Anterior cingulate cortex (tissue), 58 donors: ENCODE data around the gene MAP1B.

Experiments
- DNase-seq, 58 donors: peaks; one replicate each; lab custom pipeline; 2025; lab: John Stamatoyannopoulos, UW

Gene MAP1B

GRCh38 chr5:72126796-72127195 is 19.5 kb downstream of the MAP1B start:
- DNase-seq, result no peak

DNA sequence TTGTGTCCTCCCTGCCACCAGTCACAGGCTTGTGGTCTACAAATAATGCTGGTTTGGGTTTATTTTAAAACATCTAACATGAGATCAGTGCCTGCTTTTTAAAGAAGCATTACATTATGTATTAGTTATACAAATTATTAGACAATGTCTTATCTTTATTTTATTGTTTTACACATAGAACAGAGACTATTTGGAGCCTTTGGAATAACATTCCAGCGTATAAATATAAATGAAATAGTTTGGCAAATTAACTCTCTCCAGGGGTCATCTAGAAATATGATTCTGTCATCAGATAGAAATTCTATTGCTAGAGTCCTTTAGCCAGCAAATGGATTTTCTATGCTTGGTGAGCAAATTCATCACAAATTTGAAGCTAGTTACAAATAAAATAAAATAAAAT is 22.4 kb downstream of the MAP1B start:
- no peak for DNase-seq

- DNase-seq, result no peak
Measured at GRCh38 chr5:72130351-72130761, 23.1 kb downstream of the MAP1B start.

DNA sequence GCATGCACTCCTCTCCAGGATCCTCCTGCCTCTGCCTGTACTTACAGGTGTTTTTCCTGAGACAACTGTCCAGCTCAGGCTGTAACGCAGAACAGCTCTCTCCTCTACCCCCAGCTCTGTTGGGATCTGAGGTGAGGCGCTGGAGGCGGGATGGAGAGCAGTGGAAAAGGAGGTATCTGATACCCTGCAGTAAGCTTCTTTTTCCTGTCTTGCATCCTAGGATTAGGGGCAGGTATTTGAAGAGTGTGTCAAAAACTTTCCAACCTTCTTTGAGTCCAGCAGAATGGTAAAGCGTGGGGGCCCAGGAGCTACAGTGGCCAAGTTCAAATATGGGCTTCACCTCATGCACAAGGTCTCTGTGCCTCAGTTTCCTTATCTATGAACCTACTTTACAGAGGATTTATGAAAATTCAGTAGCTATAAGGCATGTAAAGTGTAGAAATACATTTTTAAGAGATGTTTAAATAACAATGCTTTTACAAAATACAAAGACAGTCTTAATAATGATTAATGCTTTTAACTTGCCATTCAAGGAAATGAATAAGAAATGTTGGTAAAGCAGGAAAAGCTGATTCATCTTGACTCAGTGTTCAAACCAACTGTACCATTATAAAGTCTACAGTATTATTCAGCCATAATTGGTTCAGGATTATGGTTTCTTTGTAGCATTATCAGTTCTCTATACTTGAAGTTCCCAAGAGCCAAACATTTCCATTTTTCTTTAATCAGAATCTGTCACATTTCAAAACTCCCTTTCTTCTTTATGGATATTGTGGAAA is 26.1 kb downstream of the MAP1B start:
- DNase-seq, result no peak

GRCh38 chr5:72134226-72134899 is 27.1 kb downstream of the MAP1B start:
- DNase-seq, result no peak

GRCh38 chr5:72137826-72138409 is 30.6 kb downstream of the MAP1B start:
- no peak for DNase-seq

- DNase-seq, result no peak
Measured at GRCh38 chr5:72138943-72139521, 31.8 kb downstream of the MAP1B start.

GRCh38 chr5:72140711-72141110 is 33.4 kb downstream of the MAP1B start:
- DNase-seq, result no peak

- peak in 1 of 58 donors; percentile 28 for DNase-seq
Measured at GRCh38 chr5:72141440-72142355, 34.4 kb downstream of the MAP1B start.

DNA sequence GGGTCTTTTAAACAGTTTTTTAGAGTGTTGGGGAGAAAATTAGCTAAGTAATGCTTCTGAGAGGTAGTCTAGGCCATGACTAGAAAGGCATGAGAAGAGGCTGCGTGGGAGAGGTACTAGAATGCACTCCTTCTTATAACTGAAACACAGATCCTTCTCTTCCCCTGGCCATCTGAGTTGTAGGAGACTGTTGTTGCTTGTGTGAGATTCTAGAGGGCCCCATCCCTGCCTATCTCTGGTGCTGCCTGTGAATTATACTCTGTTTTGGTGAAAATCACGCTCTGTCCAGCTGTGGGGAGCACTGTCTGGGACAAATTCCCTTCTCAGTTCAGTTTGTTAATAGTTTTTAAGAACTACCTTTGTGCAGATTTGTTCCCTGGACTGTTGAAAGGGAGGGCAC is 37.5 kb downstream of the MAP1B start:
- peak in 15 of 58 donors; percentile 11 to 67 (median 37) for DNase-seq

- DNase-seq, result no peak
Measured at GRCh38 chr5:72145348-72145747, 38.1 kb downstream of the MAP1B start.

DNA sequence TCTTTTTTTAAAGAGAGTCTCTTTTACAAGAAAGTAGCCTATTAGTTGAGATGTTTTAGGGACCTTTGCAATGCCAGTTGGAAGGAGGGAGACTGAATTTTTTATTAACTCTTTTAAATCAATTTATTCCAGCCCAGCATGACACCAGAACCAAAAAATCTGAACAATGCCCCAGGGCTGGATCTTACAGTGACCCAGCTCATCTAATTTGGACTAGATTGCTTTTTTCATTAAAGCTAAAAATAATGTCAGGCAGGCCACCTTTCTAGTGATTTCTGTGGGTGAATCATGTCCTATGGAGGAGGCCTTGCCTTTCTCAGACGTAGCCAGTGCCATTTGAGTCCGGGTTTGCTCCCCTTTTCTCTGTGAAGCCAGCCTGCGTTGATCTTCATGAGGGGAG is 38.8 kb downstream of the MAP1B start:
- DNase-seq, result no peak

- no peak for DNase-seq
Measured at GRCh38 chr5:72147569-72147968, 40.3 kb downstream of the MAP1B start.

GRCh38 chr5:72149742-72150141 is 42.5 kb downstream of the MAP1B start:
- DNase-seq, result no peak

DNA sequence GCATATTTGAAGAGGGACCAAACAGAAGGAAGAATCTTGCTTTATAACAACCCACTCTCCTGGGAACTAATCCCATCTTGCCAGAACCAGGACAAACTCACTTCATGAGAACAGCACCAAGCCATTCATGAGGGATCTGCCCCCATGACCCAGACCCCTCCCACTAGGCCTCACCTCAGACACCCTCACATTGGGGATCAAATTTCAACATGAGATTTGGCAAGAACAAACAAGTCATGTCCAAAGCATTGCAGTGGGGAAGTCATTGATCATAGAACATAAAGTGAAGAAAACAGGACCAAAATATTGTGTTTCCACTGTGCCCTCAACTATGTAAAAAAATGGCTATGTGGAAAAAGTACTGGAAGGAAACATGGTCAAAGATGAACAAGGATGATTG is 43.9 kb downstream of the MAP1B start:
- DNase-seq, result no peak

DNA sequence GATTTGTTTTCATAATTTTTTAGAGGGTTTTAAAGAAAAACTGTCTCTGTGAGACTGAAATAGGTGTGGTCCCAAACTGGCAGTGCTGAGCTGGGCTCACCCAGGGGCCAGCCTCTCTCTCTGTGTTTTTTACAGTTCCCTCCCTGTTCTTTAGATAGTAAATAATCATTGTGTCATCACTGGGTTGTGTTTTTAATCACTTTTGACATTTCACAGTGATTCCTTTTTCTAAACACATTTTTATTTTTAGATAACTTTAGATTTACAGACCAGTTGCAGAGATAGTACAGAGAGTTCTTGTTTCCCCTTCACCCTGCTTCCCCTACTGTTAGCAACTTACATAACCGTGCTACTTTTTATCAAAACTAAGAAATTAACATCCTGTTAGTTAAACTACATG is 44.4 kb downstream of the MAP1B start:
- DNase-seq, result no peak

DNA sequence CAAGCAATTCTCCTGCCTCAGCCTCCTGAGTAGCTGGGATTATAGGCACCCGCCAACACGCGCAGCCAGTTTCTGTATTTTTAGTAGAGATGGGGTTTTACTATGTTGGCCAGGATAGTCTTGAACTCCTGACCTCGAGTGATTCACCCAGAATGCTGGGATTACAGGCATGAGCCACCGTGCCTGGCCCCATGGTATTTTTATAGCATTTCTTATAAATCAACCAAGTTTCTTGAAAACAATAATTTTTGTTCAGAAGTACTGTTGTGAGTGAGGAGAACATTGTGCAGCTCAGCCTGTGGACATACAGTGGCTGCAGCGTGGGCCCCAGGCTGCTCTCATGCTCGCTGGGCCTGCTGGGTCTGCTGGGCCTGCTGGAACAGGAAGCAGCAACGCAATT is 45.3 kb downstream of the MAP1B start:
- no peak for DNase-seq

DNA sequence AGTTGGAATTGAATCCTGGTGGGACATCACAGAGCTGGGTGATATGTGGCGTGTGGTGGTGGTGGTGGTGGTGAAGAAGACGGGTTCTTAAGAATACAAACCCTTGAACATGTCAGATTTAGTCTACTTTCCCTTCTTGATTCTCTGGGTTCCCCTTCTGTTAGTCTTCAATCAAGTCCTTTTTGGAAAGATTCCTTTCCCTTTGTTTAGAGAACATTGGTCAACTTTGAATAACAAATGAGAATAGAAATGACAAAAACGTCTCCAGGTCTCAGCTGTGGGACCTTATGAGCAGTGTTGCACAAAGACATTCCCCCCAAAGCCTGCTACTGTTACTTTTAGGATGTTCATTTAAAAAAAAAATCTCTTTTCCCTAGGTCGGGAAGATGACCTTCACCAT is 46.3 kb downstream of the MAP1B start:
- DNase-seq, result no peak

GRCh38 chr5:72154076-72154756 is 46.9 kb downstream of the MAP1B start:
- DNase-seq, result no peak
